Measurements from ENCODE around the gene SETD6. TPM values are rescaled to one million over a fixed set of nuclear protein-coding genes. Genes with fewer than 3 reads are reported as not detected.

Gene SETD6
- total RNA-seq, 4 donors from 2014 or later = 18.2 to 27.5 (median 22.0) TPM

DNA sequence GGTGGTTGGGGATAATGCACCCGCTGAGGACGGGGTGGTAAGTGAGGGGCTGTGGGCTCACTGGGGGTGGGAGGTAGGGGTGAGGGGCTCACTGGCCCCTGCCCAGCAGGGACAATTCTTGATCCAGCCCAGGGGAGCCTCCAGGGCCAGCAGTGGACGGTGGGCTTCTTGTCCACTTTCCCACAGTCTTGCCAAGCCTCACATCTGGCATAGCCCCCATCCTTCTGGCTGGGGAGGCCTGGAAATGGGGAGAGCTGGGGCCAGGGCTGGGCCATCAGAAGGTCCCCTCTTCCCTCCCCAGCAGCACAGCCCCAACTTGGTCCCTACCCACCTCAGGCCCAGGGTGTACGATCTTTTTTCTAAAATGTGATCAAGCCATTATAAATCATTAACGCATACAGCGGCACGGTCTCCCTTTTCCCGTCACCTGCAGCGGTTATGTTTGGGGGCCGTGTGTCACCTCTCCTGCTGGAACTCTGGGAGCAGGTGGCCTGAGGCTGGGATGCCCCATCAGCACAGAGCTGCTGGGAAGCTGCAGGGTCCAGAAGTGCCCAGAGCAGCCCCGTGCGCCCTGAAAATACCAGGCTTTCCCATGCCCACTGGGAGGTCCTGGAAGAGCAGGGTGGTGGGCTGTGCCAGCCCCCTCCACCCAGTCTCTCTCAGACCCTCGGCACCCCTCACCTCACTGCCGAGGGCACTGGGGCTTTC, 7.2 kb upstream of the SETD6 start:
- no peaks in the 10 kb centered on the region for H3K9me3 ChIP-seq
- H3K27me3 ChIP-seq = peaks cover 0 to 27% (median 0%) of the 10 kb centered on the region in 4 donors
- no peak for DNase-seq (ENCODE audit: extremely low spot score)
- peaks cover 0 to 79% (median 1%) of the 10 kb centered on the region in 4 donors for H3K36me3 ChIP-seq
- intact Hi-C loops (cut with DNase I) = no loop called here
- no peak overlapping the region for H3K4me3 ChIP-seq
- no peak overlapping the region for H3K27ac ChIP-seq (replicated peaks in 1 of 4)
- peaks cover 0 to 6% (median 0%) of the 10 kb centered on the region in 4 donors for H3K4me1 ChIP-seq
- WGBS = 92% methylated on average over 8 of the region's 14 CpGs
- TF ChIP-seq CTCF (IDR thresholded peaks at IDR 0.05) (no peak), POLR2AphosphoS5 (IDR thresholded peaks at IDR 0.05) (no peak), POLR2A (IDR thresholded peaks at IDR 0.05; ENCODE audit: low read depth) (no peak), EP300 (IDR thresholded peaks at IDR 0.05) (no peak)

GRCh38 chr16:58508671-58509251, 6.6 kb upstream of the SETD6 start:
- no peak overlapping the region for H3K27ac ChIP-seq (replicated peaks in 1 of 4)
- TF ChIP-seq POLR2AphosphoS5 (IDR thresholded peaks at IDR 0.05) (no peak), POLR2A (IDR thresholded peaks at IDR 0.05; ENCODE audit: low read depth) (no peak), CTCF (IDR thresholded peaks at IDR 0.05) (no peak), EP300 (IDR thresholded peaks at IDR 0.05) (no peak)
- peaks cover 0 to 6% (median under 1%) of the 10 kb centered on the region in 4 donors for H3K4me1 ChIP-seq
- peaks cover 0 to 73% (median 1%) of the 10 kb centered on the region in 4 donors for H3K36me3 ChIP-seq
- no peaks in the 10 kb centered on the region for H3K9me3 ChIP-seq
- no peak overlapping the region for H3K4me3 ChIP-seq
- WGBS = 88% methylated on average over 2 of the region's 5 CpGs
- intact Hi-C loops (cut with DNase I) = no loop called here
- peaks cover 0 to 21% (median 0%) of the 10 kb centered on the region in 4 donors for H3K27me3 ChIP-seq
- DNase-seq (ENCODE audit: extremely low spot score) = no peak

DNA sequence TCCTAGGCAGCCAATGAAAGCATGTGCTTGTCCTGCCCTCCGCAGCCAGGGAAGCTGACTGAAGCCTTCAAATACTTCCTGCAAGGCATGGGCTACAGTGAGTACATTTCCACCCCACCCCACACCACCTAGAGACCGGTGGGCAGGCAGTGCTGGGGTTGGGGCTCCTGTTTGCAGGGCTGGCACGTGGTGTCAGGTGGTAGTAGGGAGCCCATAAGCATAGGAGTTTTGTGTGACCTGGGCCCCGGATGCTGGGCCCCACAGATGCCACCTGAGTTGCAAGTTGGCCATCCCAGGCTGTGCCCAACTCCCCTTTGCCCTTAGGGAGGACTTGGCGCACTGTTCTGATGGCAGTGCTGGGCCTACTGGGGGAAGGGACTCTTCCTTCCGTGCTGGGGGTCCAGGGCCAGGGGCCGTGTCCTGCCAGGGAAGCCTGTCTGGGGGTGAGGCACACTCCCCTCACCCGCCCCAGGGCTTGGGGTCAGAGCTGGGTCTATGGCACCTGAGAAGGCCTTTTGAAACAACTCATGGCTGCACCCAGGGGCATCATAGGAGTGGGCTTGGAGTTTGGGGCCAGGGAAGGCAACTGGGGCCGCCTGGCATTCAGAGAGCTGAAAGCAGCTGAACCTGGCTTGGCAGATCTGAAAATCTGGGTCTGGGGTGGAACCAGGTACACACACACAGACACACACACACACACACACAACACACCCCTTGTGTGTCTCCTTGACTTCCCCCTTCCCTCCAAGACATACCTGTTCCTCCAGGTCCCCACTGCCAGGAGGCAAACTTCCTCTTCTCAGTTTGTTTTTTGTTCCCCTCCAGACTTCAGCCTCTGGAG, 5.8 kb upstream of the SETD6 start:
- H3K27me3 ChIP-seq = peaks cover 0 to 14% (median 0%) of the 10 kb centered on the region in 4 donors
- intact Hi-C loops (cut with DNase I) = loop anchor here (5.0 kb wide), 2 partner anchors 158 to 248 kb away; no protein-coding TSS in a partner anchor
- H3K4me1 ChIP-seq = peaks cover 3 to 10% (median 6%) of the 10 kb centered on the region in 4 donors
- DNase-seq (ENCODE audit: extremely low spot score) = no peak
- WGBS = 83% methylated on average over 5 of the region's 9 CpGs
- H3K36me3 ChIP-seq = peaks cover 0 to 66% (median 1%) of the 10 kb centered on the region in 4 donors
- no peaks in the 10 kb centered on the region for H3K9me3 ChIP-seq
- TF ChIP-seq POLR2AphosphoS5 (IDR thresholded peaks at IDR 0.05) (no peak), CTCF (IDR thresholded peaks at IDR 0.05) (no peak), POLR2A (IDR thresholded peaks at IDR 0.05; ENCODE audit: low read depth) (no peak), EP300 (IDR thresholded peaks at IDR 0.05) (no peak)
- no peak overlapping the region for H3K4me3 ChIP-seq
- H3K27ac ChIP-seq (replicated peaks in 1 of 4) = no peak overlapping the region

DNA sequence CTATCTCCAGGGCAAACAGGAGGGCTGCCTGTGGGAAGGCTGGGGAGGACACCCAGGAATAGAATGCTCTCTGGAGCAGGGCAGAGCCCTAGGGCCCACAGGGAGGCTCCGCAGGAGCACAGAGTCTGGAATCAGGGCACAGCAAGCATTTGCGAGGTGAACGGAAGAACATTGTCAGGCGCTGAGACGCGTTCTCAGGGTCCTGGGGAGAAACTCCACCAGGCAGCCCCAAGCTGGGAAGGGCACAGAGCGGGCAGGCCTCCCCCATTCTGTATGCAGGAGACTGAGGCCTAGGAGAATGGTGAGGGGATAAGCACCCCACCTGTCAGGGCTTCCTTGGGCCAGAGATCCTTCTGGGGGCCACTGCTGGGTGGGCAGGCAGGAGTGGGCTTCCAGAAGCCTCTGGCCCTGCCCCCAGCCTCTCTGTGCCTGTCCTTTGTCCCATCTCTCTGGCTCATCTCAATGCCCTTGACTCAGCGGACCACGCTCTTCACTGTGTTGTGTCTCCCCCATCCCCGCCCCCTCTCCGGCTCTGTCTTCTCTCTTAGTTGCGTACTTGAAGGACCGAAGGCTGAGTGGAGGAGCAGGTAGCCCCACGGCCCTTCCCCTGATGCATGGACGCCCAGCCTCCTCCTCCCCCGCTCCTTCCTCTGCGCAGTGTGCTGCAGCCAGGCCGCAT, 5.1 kb upstream of the SETD6 start:
- DNase-seq (ENCODE audit: extremely low spot score) = no peak
- Histone ChIP-seq H3K27me3 (peaks cover 0 to 12% (median 0%) of the 10 kb centered on the region in 4 donors), H3K9me3 (no peaks in the 10 kb centered on the region), H3K36me3 (peaks cover 0 to 60% (median 1%) of the 10 kb centered on the region in 4 donors), H3K27ac (replicated peaks in 1 of 4) (no peak overlapping the region), H3K4me3 (no peak overlapping the region), H3K4me1 (peaks cover 7 to 16% (median 12%) of the 10 kb centered on the region in 4 donors)
- WGBS = 88% methylated on average over 17 of the region's 18 CpGs
- TF ChIP-seq CTCF (IDR thresholded peaks at IDR 0.05) (no peak), EP300 (IDR thresholded peaks at IDR 0.05) (no peak), POLR2A (IDR thresholded peaks at IDR 0.05; ENCODE audit: low read depth) (no peak), POLR2AphosphoS5 (IDR thresholded peaks at IDR 0.05) (no peak)
- intact Hi-C loops (cut with DNase I) = loop anchor here (5.0 kb wide), 2 partner anchors 157 to 247 kb away; no protein-coding TSS in a partner anchor

Data from esophagus muscularis mucosa (tissue), 4 donors.